GM23338 (cell line): Measurements from ENCODE around the gene MXRA8. TPM values are rescaled to one million over a fixed set of nuclear protein-coding genes. Genes with fewer than 3 reads are reported as not detected.

Experiments
- ATAC-seq: fragments of 200-7000 bp; cut with Tn5 transposase; 3 replicates; pipeline ENCODE4 v1.9.1; 2020
- DNase-seq: peaks from one replicate; pipeline ENCODE4 v3.0.0-alpha.2; 2015; ENCODE audit warnings: low spot score
- H2AFZ ChIP-seq: fragments of 200-600 bp; sonication (generic); 2 replicates; pipeline ENCODE4 v1.8.0; 2016; ENCODE audit warnings: antibody characterized with exemption, mild to moderate bottlenecking, moderate library complexity
- H3F3A ChIP-seq: fragments of 200-600 bp; sonication (generic); replicated peaks from 2 replicates; pipeline ENCODE4 v1.8.0; 2017; ENCODE audit warnings: antibody characterized with exemption, mixed run types, low read depth
- H3K27ac ChIP-seq: fragments of 200-600 bp; sonication (generic); 2 replicates; pipeline ENCODE4 v1.6.1; 2016; ENCODE audit warnings: low read depth
- H3K27me3 ChIP-seq: fragments of 200-600 bp; sonication (generic); 2 replicates; pipeline ENCODE4 v1.8.0; 2016; ENCODE audit warnings: mild to moderate bottlenecking, mixed run types, moderate library complexity; ENCODE audit not compliant: insufficient read depth
- H3K36me3 ChIP-seq: fragments of 200-600 bp; sonication (generic); 2 replicates; pipeline ENCODE4 v1.8.0; 2016; ENCODE audit warnings: mild to moderate bottlenecking; ENCODE audit not compliant: insufficient read depth
- H3K4me1 ChIP-seq: fragments of 200-600 bp; sonication (generic); 2 replicates; pipeline ENCODE4 v1.8.0; 2016; ENCODE audit warnings: mild to moderate bottlenecking, moderate library complexity; ENCODE audit not compliant: insufficient read depth
- H3K4me2 ChIP-seq: fragments of 200-600 bp; sonication (generic); 2 replicates; pipeline ENCODE4 v1.7.1; 2017; ENCODE audit warnings: mixed run types
- H3K4me3 ChIP-seq: fragments of 200-600 bp; sonication (generic); 2 replicates; pipeline ENCODE4 v1.6.1; 2016; ENCODE audit warnings: mixed run types
- H3K79me2 ChIP-seq: fragments of 200-600 bp; sonication (generic); replicated peaks from 2 replicates; pipeline ENCODE4 v1.8.0; 2017; ENCODE audit warnings: mild to moderate bottlenecking; ENCODE audit not compliant: insufficient read depth
- H3K9me2 ChIP-seq: fragments of 200-600 bp; sonication (generic); 2 replicates; pipeline ENCODE4 v1.8.0; 2017; ENCODE audit not compliant: insufficient read depth
- H4K20me1 ChIP-seq: fragments of 200-600 bp; sonication (generic); replicated peaks from 2 replicates; pipeline ENCODE4 v1.8.0; 2017; ENCODE audit warnings: mild to moderate bottlenecking; ENCODE audit not compliant: insufficient read depth
- H3K27ac Mint-ChIP-seq: 2 replicates; pipeline ENCODE4 v1.8.0; 2020; ENCODE audit warnings: inconsistent platforms, mild to moderate bottlenecking, moderate library complexity, mixed read lengths
- H3K27me3 Mint-ChIP-seq: 3 replicates; pipeline ENCODE4 v1.8.0; 2022; ENCODE audit warnings: low read depth, mild to moderate bottlenecking, moderate library complexity, mixed read lengths, inconsistent platforms; ENCODE audit not compliant: insufficient read depth, poor library complexity
- H3K36me3 Mint-ChIP-seq: 3 replicates; pipeline ENCODE4 v1.8.0; 2021; ENCODE audit warnings: low read depth, mild to moderate bottlenecking, inconsistent platforms, moderate library complexity, mixed read lengths
- H3K4me1 Mint-ChIP-seq: 3 replicates; pipeline ENCODE4 v1.8.0; 2020; ENCODE audit warnings: mild to moderate bottlenecking, inconsistent platforms, mixed read lengths
- H3K4me3 Mint-ChIP-seq: 3 replicates; pipeline ENCODE4 v1.8.0; 2021; ENCODE audit warnings: moderate library complexity, mild to moderate bottlenecking, inconsistent platforms, mixed read lengths
- H3K9me3 Mint-ChIP-seq: 3 replicates; pipeline ENCODE4 v1.8.0; 2020; ENCODE audit warnings: moderate library complexity, mild to moderate bottlenecking, inconsistent platforms, mixed read lengths
- CREB1 ChIP-seq: fragments of 250-450 bp; sonication (Bioruptor Pico); IDR thresholded peaks from 2 replicates; pipeline ENCODE4 v1.5.0; 2020; ENCODE audit warnings: low read depth, mild to moderate bottlenecking, moderate library complexity
- EZH2 ChIP-seq: fragments of 200-600 bp; sonication (generic); IDR thresholded peaks from one replicate; pipeline ENCODE4 v1.8.0; 2017; ENCODE audit warnings: antibody characterized with exemption, mild to moderate bottlenecking, low read depth; ENCODE audit not compliant: unreplicated experiment
- EZH2phosphoT487 ChIP-seq: fragments of 200-600 bp; sonication (generic); IDR thresholded peaks from one replicate; pipeline ENCODE4 v1.8.1; 2018; ENCODE audit warnings: antibody characterized with exemption; ENCODE audit not compliant: unreplicated experiment
- JUNB ChIP-seq: IDR thresholded peaks from one replicate; pipeline ENCODE4 v1.6.1; 2016; ENCODE audit warnings: antibody characterized with exemption; ENCODE audit not compliant: unreplicated experiment
- NANOG ChIP-seq: IDR thresholded peaks from 2 replicates; pipeline ENCODE4 v1.6.1; 2016; ENCODE audit warnings: antibody characterized with exemption, borderline replicate concordance
- POLR2AphosphoS5 ChIP-seq: IDR thresholded peaks from 2 replicates; pipeline ENCODE4 v1.6.1; 2016; ENCODE audit warnings: antibody characterized with exemption, low read depth
- STAT1 ChIP-seq: IDR thresholded peaks from one replicate; pipeline ENCODE4 v1.6.1; 2016; ENCODE audit warnings: antibody characterized with exemption; ENCODE audit not compliant: unreplicated experiment
- ZNF114 ChIP-seq: fragments of 250-450 bp; sonication (Bioruptor Pico); IDR thresholded peaks from 2 replicates; pipeline ENCODE4 v1.5.0; 2020; ENCODE audit warnings: mild to moderate bottlenecking, moderate library complexity
- ZNF331 ChIP-seq: fragments of 250-450 bp; sonication (Bioruptor Pico); IDR thresholded peaks from 2 replicates; pipeline ENCODE4 v1.5.0; 2020; ENCODE audit warnings: low read depth, mild to moderate bottlenecking, moderate library complexity
- polyA plus RNA-seq: library from polyadenylated mRNA; unstranded; fragments of >200 nt; fragmentation: Nextera tagmentation; extraction: Ambion mirVana; gene quantifications from 2 replicates; pipeline ENCODE4 v1.2.1, GENCODE V29; 2016
- total RNA-seq: library from RNA; depleted of rRNA; stranded (reverse); fragments of >200 nt; shearing (Covaris generic); gene quantifications from 2 replicates; pipeline ENCODE4 v1.2.3, GENCODE V29; 2014
- TF ChIP-seq, protein P1 (sequence below): IDR thresholded peaks from one replicate; pipeline ENCODE4 v1.6.1; 2018; ENCODE audit warnings: antibody characterized with exemption; ENCODE audit not compliant: unreplicated experiment
- TF ChIP-seq, protein P2 (sequence below): fragments of 250-450 bp; sonication (Bioruptor Pico); IDR thresholded peaks from 2 replicates; pipeline ENCODE4 v1.5.0; 2020; ENCODE audit warnings: mild to moderate bottlenecking, moderate library complexity
- TF ChIP-seq, protein P3 (sequence below): IDR thresholded peaks from 2 replicates; pipeline ENCODE4 v1.6.1; 2016; ENCODE audit warnings: antibody characterized with exemption
- TF ChIP-seq, protein P4 (sequence below), 2 experiments: fragments of 200-600 bp in 1 of 2; sonication (generic) in 1 of 2; conservative IDR thresholded peaks; 2 replicates each; pipeline versions ENCODE4 v1.5.1 to v1.6.1; 2016 to 2017; ENCODE audit warnings: antibody characterized with exemption in 2 of 2, low read depth in 2 of 2, mild to moderate bottlenecking in 2 of 2, moderate library complexity in 1 of 2

MXRA8 gene
- total and polyA plus RNA-seq, 2 experiments from 2014 or later = 9.1 to 17.2 TPM

DNA sequence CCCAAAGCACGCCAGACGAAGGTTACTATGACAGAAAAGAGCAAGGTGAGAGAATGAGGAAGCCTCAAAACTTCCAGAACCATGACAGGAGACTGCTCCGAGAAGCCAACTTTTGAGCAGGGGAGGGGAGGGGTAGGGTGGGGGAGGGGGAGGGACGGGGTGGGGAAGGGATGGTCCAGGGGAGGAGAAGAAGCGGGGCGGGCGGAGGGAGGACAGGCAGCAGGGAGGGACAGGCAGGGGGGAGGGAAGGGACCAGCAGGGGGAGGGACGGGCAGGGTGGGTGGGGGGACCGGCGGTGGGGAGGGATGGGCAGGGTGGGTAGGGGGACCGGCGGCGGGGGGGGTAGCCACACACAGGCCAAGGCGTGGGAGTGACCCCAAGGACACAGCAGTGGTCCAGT is 35.9 kb downstream of the MXRA8 start:
- Mint-ChIP-seq H3K4me3 (peak overlapping the region; percentile 73), H3K27ac (no peak overlapping the region), H3K4me1 (peaks cover 13% of the 10 kb centered on the region), H3K27me3 (peaks cover 27% of the 10 kb centered on the region), H3K9me3 (no peaks in the 10 kb centered on the region; the same call in 2 of the 3 replicates), H3K36me3 (peaks cover 34% of the 10 kb centered on the region)
- ATAC-seq (no peak), DNase-seq (no peak)
- H3K27me3 ChIP-seq = no peaks in the 10 kb centered on the region
- peaks cover 65% of the 10 kb centered on the region for H3K79me2 ChIP-seq
- H3K4me1 ChIP-seq = peaks cover 3% of the 10 kb centered on the region; the same call in 1 of the 2 replicates
- no peak overlapping the region for H2AFZ ChIP-seq
- H3F3A ChIP-seq = peaks cover 6% of the 10 kb centered on the region; the same call in 1 of the 2 replicates
- no peak overlapping the region for H3K4me3 ChIP-seq
- H3K36me3 ChIP-seq = no peaks in the 10 kb centered on the region
- peaks cover 15% of the 10 kb centered on the region for H4K20me1 ChIP-seq
- no peak overlapping the region for H3K27ac ChIP-seq
- TF ChIP-seq JUNB (no peak), STAT1 (no peak), ZNF114 (CRISPR knock-in tag) (no peak), EZH2phosphoT487 (no peak), POLR2AphosphoS5 (no peak), EZH2 (no peak), ZNF331 (CRISPR knock-in tag) (no peak), CREB1 (CRISPR knock-in tag) (no peak), NANOG (no peak)
- TF ChIP-seq, protein P1, sequence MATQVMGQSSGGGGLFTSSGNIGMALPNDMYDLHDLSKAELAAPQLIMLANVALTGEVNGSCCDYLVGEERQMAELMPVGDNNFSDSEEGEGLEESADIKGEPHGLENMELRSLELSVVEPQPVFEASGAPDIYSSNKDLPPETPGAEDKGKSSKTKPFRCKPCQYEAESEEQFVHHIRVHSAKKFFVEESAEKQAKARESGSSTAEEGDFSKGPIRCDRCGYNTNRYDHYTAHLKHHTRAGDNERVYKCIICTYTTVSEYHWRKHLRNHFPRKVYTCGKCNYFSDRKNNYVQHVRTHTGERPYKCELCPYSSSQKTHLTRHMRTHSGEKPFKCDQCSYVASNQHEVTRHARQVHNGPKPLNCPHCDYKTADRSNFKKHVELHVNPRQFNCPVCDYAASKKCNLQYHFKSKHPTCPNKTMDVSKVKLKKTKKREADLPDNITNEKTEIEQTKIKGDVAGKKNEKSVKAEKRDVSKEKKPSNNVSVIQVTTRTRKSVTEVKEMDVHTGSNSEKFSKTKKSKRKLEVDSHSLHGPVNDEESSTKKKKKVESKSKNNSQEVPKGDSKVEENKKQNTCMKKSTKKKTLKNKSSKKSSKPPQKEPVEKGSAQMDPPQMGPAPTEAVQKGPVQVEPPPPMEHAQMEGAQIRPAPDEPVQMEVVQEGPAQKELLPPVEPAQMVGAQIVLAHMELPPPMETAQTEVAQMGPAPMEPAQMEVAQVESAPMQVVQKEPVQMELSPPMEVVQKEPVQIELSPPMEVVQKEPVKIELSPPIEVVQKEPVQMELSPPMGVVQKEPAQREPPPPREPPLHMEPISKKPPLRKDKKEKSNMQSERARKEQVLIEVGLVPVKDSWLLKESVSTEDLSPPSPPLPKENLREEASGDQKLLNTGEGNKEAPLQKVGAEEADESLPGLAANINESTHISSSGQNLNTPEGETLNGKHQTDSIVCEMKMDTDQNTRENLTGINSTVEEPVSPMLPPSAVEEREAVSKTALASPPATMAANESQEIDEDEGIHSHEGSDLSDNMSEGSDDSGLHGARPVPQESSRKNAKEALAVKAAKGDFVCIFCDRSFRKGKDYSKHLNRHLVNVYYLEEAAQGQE = no peak
- TF ChIP-seq, protein P2, sequence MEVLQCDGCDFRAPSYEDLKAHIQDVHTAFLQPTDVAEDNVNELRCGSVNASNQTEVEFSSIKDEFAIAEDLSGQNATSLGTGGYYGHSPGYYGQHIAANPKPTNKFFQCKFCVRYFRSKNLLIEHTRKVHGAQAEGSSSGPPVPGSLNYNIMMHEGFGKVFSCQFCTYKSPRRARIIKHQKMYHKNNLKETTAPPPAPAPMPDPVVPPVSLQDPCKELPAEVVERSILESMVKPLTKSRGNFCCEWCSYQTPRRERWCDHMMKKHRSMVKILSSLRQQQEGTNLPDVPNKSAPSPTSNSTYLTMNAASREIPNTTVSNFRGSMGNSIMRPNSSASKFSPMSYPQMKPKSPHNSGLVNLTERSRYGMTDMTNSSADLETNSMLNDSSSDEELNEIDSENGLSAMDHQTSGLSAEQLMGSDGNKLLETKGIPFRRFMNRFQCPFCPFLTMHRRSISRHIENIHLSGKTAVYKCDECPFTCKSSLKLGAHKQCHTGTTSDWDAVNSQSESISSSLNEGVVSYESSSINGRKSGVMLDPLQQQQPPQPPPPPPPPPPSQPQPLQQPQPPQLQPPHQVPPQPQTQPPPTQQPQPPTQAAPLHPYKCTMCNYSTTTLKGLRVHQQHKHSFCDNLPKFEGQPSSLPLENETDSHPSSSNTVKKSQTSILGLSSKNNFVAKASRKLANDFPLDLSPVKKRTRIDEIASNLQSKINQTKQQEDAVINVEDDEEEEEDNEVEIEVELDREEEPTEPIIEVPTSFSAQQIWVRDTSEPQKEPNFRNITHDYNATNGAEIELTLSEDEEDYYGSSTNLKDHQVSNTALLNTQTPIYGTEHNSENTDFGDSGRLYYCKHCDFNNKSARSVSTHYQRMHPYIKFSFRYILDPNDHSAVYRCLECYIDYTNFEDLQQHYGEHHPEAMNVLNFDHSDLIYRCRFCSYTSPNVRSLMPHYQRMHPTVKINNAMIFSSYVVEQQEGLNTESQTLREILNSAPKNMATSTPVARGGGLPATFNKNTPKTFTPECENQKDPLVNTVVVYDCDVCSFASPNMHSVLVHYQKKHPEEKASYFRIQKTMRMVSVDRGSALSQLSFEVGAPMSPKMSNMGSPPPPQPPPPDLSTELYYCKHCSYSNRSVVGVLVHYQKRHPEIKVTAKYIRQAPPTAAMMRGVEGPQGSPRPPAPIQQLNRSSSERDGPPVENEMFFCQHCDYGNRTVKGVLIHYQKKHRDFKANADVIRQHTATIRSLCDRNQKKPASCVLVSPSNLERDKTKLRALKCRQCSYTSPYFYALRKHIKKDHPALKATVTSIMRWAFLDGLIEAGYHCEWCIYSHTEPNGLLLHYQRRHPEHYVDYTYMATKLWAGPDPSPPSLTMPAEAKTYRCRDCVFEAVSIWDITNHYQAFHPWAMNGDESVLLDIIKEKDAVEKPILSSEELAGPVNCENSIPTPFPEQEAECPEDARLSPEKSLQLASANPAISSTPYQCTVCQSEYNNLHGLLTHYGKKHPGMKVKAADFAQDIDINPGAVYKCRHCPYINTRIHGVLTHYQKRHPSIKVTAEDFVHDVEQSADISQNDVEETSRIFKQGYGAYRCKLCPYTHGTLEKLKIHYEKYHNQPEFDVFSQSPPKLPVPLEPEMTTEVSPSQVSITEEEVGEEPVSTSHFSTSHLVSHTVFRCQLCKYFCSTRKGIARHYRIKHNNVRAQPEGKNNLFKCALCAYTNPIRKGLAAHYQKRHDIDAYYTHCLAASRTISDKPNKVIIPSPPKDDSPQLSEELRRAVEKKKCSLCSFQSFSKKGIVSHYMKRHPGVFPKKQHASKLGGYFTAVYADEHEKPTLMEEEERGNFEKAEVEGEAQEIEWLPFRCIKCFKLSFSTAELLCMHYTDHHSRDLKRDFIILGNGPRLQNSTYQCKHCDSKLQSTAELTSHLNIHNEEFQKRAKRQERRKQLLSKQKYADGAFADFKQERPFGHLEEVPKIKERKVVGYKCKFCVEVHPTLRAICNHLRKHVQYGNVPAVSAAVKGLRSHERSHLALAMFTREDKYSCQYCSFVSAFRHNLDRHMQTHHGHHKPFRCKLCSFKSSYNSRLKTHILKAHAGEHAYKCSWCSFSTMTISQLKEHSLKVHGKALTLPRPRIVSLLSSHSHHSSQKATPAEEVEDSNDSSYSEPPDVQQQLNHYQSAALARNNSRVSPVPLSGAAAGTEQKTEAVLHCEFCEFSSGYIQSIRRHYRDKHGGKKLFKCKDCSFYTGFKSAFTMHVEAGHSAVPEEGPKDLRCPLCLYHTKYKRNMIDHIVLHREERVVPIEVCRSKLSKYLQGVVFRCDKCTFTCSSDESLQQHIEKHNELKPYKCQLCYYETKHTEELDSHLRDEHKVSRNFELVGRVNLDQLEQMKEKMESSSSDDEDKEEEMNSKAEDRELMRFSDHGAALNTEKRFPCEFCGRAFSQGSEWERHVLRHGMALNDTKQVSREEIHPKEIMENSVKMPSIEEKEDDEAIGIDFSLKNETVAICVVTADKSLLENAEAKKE (CRISPR knock-in tag) = no peak
- TF ChIP-seq, protein P3, sequence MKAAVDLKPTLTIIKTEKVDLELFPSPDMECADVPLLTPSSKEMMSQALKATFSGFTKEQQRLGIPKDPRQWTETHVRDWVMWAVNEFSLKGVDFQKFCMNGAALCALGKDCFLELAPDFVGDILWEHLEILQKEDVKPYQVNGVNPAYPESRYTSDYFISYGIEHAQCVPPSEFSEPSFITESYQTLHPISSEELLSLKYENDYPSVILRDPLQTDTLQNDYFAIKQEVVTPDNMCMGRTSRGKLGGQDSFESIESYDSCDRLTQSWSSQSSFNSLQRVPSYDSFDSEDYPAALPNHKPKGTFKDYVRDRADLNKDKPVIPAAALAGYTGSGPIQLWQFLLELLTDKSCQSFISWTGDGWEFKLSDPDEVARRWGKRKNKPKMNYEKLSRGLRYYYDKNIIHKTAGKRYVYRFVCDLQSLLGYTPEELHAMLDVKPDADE = no peak
- TF ChIP-seq, protein P4, sequence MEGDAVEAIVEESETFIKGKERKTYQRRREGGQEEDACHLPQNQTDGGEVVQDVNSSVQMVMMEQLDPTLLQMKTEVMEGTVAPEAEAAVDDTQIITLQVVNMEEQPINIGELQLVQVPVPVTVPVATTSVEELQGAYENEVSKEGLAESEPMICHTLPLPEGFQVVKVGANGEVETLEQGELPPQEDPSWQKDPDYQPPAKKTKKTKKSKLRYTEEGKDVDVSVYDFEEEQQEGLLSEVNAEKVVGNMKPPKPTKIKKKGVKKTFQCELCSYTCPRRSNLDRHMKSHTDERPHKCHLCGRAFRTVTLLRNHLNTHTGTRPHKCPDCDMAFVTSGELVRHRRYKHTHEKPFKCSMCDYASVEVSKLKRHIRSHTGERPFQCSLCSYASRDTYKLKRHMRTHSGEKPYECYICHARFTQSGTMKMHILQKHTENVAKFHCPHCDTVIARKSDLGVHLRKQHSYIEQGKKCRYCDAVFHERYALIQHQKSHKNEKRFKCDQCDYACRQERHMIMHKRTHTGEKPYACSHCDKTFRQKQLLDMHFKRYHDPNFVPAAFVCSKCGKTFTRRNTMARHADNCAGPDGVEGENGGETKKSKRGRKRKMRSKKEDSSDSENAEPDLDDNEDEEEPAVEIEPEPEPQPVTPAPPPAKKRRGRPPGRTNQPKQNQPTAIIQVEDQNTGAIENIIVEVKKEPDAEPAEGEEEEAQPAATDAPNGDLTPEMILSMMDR (conservative IDR thresholded peaks at IDR 0.05; ENCODE audit: low read depth in 2 of 2) = no peak
- H3K4me2 ChIP-seq = no peak overlapping the region
- no peaks in the 10 kb centered on the region for H3K9me2 ChIP-seq
